ENCODE measurements around the gene NEGR1.

GRCh38 chr1:71745326-71745725, 537.0 kb downstream of the NEGR1 start:
- TF ChIP-seq CTCF (IDR thresholded peaks at IDR 0.05) (no peak), POLR2AphosphoS5 (IDR thresholded peaks at IDR 0.05; ENCODE audit: insufficient read depth in 1 of 2, low read depth in 1 of 2) (no peak), POLR2A (IDR thresholded peaks at IDR 0.05) (no peak)
